ENCODE results near the gene DAB1.

The DAB1 gene

DNA sequence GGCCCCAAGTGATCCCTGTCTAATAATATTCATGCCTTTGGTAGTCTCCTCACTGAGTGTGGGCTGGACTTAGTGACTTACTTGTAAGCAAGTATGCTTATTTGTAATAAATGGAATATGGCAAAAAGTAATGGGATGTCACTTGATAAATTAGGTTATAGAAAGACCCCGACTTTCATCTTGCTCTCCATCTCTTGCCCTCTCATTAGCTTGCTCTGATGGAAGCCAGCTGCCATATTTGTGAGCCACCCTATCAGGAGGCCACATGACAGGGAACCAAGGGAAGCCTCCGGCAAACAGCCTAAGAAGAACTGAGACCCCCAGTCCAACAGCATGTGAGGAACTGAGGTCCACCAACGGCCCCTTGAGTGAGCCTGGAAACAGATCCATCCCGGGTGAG is 107.0 kb downstream of the DAB1 start:
- DNase-seq (ENCODE audit: low spot score) (no peak), ATAC-seq (ENCODE audit: low read depth) (no peak)
- Histone ChIP-seq H3K36me3 (ENCODE audit: low read depth) (no peaks in the 10 kb centered on the region), H3K4me1 (ENCODE audit: insufficient read depth, poor library complexity, severe bottlenecking) (no peaks in the 10 kb centered on the region), H3K27me3 (ENCODE audit: insufficient read depth, poor library complexity, severe bottlenecking) (peaks cover 7% of the 10 kb centered on the region), H3K27ac (ENCODE audit: poor library complexity, severe bottlenecking) (no peak overlapping the region), H3K9me3 (ENCODE audit: severe bottlenecking) (no peaks in the 10 kb centered on the region), H3K4me3 (ENCODE audit: severe bottlenecking) (no peak overlapping the region)
- TF ChIP-seq CTCF (IDR thresholded peaks at IDR 0.05; ENCODE audit: poor library complexity, severe bottlenecking), result no peak

DNA sequence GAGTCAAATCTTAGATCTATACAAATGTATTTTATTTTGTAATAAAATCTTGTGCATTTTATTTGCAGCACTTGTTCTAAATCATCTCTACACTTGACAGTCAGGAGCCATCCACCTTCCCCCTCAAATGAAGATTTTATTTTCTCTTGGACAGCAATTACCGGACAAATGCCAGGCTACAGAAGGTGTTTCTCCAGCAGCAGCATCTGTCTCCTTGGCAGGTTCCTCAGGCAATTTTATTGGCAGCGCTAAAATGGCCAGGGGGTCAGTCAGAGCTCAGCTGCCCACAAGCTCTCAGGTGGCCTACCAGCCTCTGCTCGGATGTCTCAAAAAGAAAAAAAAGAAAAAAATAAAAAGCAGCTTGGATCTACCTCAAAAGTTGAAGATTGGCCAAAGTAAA is 107.6 kb downstream of the DAB1 start:
- Histone ChIP-seq H3K4me3 (ENCODE audit: severe bottlenecking) (no peak overlapping the region), H3K4me1 (ENCODE audit: insufficient read depth, poor library complexity, severe bottlenecking) (no peaks in the 10 kb centered on the region), H3K36me3 (ENCODE audit: low read depth) (no peaks in the 10 kb centered on the region), H3K27ac (ENCODE audit: poor library complexity, severe bottlenecking) (no peak overlapping the region), H3K27me3 (ENCODE audit: insufficient read depth, poor library complexity, severe bottlenecking) (peaks cover 7% of the 10 kb centered on the region), H3K9me3 (ENCODE audit: severe bottlenecking) (no peaks in the 10 kb centered on the region)
- ATAC-seq (ENCODE audit: low read depth) (no peak), DNase-seq (ENCODE audit: low spot score) (no peak)
- TF ChIP-seq CTCF (IDR thresholded peaks at IDR 0.05; ENCODE audit: poor library complexity, severe bottlenecking), result no peak

- Histone ChIP-seq H3K27ac (ENCODE audit: poor library complexity, severe bottlenecking) (no peak overlapping the region), H3K9me3 (ENCODE audit: severe bottlenecking) (no peaks in the 10 kb centered on the region), H3K4me3 (ENCODE audit: severe bottlenecking) (no peak overlapping the region), H3K27me3 (ENCODE audit: insufficient read depth, poor library complexity, severe bottlenecking) (no peaks in the 10 kb centered on the region), H3K4me1 (ENCODE audit: insufficient read depth, poor library complexity, severe bottlenecking) (no peaks in the 10 kb centered on the region), H3K36me3 (ENCODE audit: low read depth) (no peaks in the 10 kb centered on the region)
- ATAC-seq (ENCODE audit: low read depth) (no peak), DNase-seq (ENCODE audit: low spot score) (no peak)
- TF ChIP-seq CTCF (IDR thresholded peaks at IDR 0.05; ENCODE audit: poor library complexity, severe bottlenecking), result no peak
These were observed 111.0 kb downstream of the DAB1 start for GRCh38 chr1:57312869-57313268.

DNA sequence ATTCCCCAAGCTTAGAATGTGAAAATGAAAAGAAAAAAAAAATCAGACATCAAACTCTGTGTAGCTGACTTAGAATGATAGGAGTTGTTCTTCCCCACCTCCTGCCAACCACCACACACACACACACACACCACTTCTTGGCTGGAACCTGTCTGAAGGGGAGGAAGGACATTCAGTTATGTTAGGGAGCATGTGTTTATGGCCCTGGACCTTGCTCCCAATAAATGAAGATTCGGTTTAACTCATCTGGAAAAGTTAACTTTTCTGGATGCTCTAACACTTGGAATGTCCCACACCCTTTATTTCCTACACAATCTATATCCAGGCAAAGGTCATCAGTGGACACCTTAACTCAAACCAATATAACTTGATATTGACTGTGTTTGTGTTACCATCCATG is 112.4 kb downstream of the DAB1 start:
- ATAC-seq (ENCODE audit: low read depth), result no peak

DNA sequence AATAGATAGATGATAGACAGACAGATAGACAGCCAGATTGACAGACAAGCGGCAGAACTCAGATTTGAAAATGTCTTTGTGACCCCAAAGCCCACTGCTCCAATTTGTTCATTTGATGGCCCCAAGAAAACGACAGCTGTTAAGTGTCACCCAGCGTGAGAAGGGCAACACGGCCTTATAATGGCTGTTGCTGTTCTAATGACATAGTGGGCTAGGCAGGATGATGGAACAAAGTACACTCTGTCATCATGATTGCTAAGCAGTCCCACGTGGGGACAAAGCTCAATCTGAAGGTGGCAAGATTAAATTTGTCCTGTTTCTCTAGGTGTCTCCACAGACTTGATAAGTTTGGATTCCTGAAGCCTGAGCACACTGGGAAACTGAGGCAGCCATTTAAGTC is 112.9 kb downstream of the DAB1 start:
- no peaks in the 10 kb centered on the region for H3K27me3 ChIP-seq (ENCODE audit: insufficient read depth, poor library complexity, severe bottlenecking)
- ATAC-seq (ENCODE audit: low read depth), result no peak
- H3K36me3 ChIP-seq (ENCODE audit: low read depth), result no peaks in the 10 kb centered on the region
- no peak overlapping the region for H3K27ac ChIP-seq (ENCODE audit: poor library complexity, severe bottlenecking)
- H3K4me3 ChIP-seq (ENCODE audit: severe bottlenecking), result no peak overlapping the region
- H3K4me1 ChIP-seq (ENCODE audit: insufficient read depth, poor library complexity, severe bottlenecking), result no peaks in the 10 kb centered on the region
- no peaks in the 10 kb centered on the region for H3K9me3 ChIP-seq (ENCODE audit: severe bottlenecking)
- DNase-seq (ENCODE audit: low spot score), result no peak
- no peak for TF ChIP-seq CTCF (IDR thresholded peaks at IDR 0.05; ENCODE audit: poor library complexity, severe bottlenecking)

More for the DNA sequence above, 112.4 kb downstream of the DAB1 start:
- no peak for TF ChIP-seq CTCF (IDR thresholded peaks at IDR 0.05; ENCODE audit: poor library complexity, severe bottlenecking)
- Histone ChIP-seq H3K27me3 (ENCODE audit: insufficient read depth, poor library complexity, severe bottlenecking) (no peaks in the 10 kb centered on the region), H3K4me3 (ENCODE audit: severe bottlenecking) (no peak overlapping the region), H3K36me3 (ENCODE audit: low read depth) (no peaks in the 10 kb centered on the region), H3K9me3 (ENCODE audit: severe bottlenecking) (no peaks in the 10 kb centered on the region), H3K4me1 (ENCODE audit: insufficient read depth, poor library complexity, severe bottlenecking) (no peaks in the 10 kb centered on the region), H3K27ac (ENCODE audit: poor library complexity, severe bottlenecking) (no peak overlapping the region)
- no peak for DNase-seq (ENCODE audit: low spot score)
